ENCODE results near the gene PSD2.

The PSD2 gene

GRCh38 chr5:139763930-139764791 lies 31.4 kb upstream of the PSD2 start:
- DNase-seq = no peak

GRCh38 chr5:139764886-139765408 lies 30.7 kb upstream of the PSD2 start:
- no peak for DNase-seq

- peak; percentile 50 for DNase-seq
Measured at GRCh38 chr5:139765409-139766217, 30.0 kb upstream of the PSD2 start.

GRCh38 chr5:139767960-139768359 lies 27.6 kb upstream of the PSD2 start:
- no peak for DNase-seq

GRCh38 chr5:139768807-139769465 lies 26.7 kb upstream of the PSD2 start:
- no peak for DNase-seq

GRCh38 chr5:139769477-139769876 lies 26.1 kb upstream of the PSD2 start:
- DNase-seq = no peak

- DNase-seq = no peak
Measured at GRCh38 chr5:139770722-139771121, 24.9 kb upstream of the PSD2 start.

- DNase-seq = no peak
Measured at GRCh38 chr5:139772089-139772791, 23.4 kb upstream of the PSD2 start.

GRCh38 chr5:139772927-139773690 lies 22.5 kb upstream of the PSD2 start:
- DNase-seq = no peak

- peak; percentile 24 for DNase-seq
Measured at GRCh38 chr5:139774980-139775661, 20.5 kb upstream of the PSD2 start.

GRCh38 chr5:139775872-139776271 lies 19.7 kb upstream of the PSD2 start:
- no peak for DNase-seq

- DNase-seq = peak; percentile 28
Measured at GRCh38 chr5:139776861-139777260, 18.7 kb upstream of the PSD2 start.

GRCh38 chr5:139783436-139783965 lies 12.1 kb upstream of the PSD2 start:
- DNase-seq = no peak

- no peak for DNase-seq
Measured at GRCh38 chr5:139784488-139784887, 11.1 kb upstream of the PSD2 start.

GRCh38 chr5:139787257-139787567 lies 8.4 kb upstream of the PSD2 start:
- DNase-seq = no peak

- peak; percentile 64 for DNase-seq
Measured at GRCh38 chr5:139787568-139788293, 7.9 kb upstream of the PSD2 start.

GRCh38 chr5:139788294-139788910 lies 7.2 kb upstream of the PSD2 start:
- DNase-seq = no peak

GRCh38 chr5:139789116-139789844 lies 6.3 kb upstream of the PSD2 start:
- DNase-seq = no peak

- DNase-seq = no peak
Measured at GRCh38 chr5:139789845-139790189, 5.8 kb upstream of the PSD2 start.
